Dedifferentiated amniotic fluid mesenchymal stem cell (primary cell): ENCODE results near the gene SRSF10.
"Not testable (repeated sequence)": the region's sequence is repeated elsewhere in the genome, so short reads cannot be mapped to it uniquely, and the experiment has no call there.

ENCODE experiments used
- DNase-seq: peaks from one replicate; pipeline ENCODE4 v3.0.0-alpha.2; 2016; ENCODE audit errors: extremely low spot score

The SRSF10 gene

DNA sequence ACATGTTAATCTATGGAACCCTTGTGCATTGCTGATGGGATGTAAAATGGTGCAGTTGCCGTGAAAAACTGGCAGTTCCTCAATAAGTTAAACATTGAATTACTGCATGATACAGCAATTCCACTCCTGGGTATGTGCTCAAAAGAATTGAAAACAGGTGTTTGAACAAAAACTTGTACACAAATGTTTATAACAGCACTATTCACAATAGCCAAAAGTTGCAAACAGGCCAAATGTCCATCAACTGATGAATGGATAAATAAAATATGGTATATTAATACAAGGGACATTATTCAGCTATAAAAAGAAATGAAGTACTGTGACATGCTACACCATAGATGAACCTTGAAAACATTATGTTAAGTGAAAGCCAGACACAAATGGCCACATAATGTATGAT is 17.7 kb upstream of the SRSF10 start:
- no peak for DNase-seq

DNA sequence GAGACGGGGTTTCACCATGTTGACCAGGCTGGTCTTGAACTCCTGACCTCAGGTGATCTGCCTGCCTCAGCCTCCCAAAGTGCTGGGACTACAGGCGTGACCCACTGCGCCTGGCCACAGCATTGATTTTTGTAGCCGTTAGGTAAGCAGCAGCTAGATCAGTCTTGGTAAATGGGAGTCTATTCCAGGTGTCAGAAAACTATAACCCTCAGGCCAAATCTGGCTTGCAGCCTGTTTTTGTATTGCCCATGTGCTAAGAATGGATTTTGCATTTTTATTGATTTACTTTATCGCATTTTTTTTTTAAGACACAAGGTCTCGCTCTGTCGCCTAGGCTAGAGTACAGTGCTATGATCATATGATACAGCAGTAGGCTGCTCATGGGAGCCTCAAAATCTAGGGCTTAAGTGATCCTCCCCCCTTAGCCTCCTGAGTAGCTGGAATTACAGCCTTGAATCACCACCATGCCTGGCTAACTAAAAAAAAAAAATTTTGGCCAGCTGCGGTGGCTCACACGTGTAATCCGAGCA is 16.6 kb upstream of the SRSF10 start:
- DNase-seq = no peak

GRCh38 chr1:23995431-23995837 is 15.3 kb upstream of the SRSF10 start:
- no peak for DNase-seq

GRCh38 chr1:23992011-23992410 is 11.9 kb upstream of the SRSF10 start:
- DNase-seq = not testable (repeated sequence)

GRCh38 chr1:23989263-23989662 is 9.1 kb upstream of the SRSF10 start:
- DNase-seq = no peak

GRCh38 chr1:23987038-23987437 is 6.9 kb upstream of the SRSF10 start:
- DNase-seq = not testable (repeated sequence)

- DNase-seq = peak; percentile 34
Observed at GRCh38 chr1:23984417-23985186, 4.5 kb upstream of the SRSF10 start.

GRCh38 chr1:23980728-23981070 is 572 bp upstream of the SRSF10 start:
- DNase-seq = no peak

GRCh38 chr1:23979387-23979880 is 693 bp downstream of the SRSF10 start:
- no peak for DNase-seq

GRCh38 chr1:23978805-23979204 is 1.3 kb downstream of the SRSF10 start:
- no peak for DNase-seq

- no peak for DNase-seq
Observed at GRCh38 chr1:23977854-23978191, 2.3 kb downstream of the SRSF10 start.

GRCh38 chr1:23977187-23977853 is 2.8 kb downstream of the SRSF10 start:
- no peak for DNase-seq

- no peak for DNase-seq
Observed at GRCh38 chr1:23967871-23968270, 12.3 kb downstream of the SRSF10 start.

- DNase-seq = no peak
Observed at GRCh38 chr1:23966973-23967493, 13.1 kb downstream of the SRSF10 start.

DNA sequence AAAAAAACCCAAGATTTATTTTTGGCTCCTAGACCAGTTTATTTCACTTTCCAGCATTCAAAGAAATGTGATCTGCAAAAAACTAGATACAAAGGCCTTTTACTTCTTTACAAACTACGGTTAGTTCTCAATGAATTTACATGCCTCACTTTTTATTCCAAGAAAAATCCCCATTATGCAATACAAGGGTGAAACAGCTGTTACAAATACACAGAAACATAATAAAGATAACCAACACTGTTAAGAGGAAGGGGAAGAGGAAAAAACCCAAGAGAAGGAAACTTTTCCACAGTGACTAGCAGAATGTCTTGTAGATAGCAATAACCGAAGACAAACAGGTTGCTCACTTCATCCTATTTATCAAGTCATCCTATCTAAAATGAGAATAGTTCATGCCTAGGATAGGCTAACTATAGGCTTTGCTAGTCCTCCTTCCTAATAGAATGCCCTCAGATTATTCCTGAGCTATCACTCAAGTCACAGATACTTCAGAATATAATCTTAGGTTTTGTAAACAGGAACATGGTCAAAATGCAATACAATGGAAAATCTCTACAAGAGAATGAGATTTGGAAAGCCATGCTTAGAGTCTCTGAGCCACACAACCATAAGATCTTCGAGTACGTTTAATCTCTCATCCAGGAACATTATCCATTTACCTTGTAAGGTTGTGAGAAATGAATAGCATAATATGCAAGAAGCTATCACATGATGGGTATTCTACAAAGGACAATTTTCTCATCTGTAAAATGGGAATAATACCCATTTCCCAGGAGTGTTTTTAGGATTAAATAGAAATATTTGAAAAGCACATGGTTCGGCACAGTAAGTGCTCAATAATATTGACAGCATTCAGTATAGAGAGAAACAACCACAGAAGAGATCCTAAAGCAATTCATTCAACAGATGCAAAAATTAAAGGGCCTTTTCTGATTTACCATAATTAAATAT is 15.1 kb downstream of the SRSF10 start:
- peak; percentile 17 for DNase-seq

DNA sequence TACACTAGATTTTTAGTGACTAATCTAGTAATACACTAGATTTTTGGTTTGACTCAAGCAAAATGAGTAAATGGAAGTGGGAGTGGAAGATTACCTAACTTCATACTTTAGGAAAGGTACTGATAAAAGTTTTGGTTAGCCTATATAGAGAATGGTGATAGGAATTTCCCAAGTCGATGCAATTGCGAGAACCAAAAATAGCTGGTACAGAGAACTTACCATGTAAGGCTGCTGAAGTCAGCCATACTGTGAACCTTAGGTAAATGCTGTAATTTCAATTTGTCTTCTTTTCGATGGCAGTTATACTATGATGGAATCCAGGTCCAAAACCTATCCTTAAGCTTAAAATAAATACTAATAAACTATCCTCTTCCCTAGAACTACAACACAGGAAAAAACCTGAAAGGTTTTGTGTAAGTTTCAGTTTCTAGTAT is 15.9 kb downstream of the SRSF10 start:
- DNase-seq = no peak

- DNase-seq = no peak
Observed at GRCh38 chr1:23963617-23964234, 16.4 kb downstream of the SRSF10 start.

DNA sequence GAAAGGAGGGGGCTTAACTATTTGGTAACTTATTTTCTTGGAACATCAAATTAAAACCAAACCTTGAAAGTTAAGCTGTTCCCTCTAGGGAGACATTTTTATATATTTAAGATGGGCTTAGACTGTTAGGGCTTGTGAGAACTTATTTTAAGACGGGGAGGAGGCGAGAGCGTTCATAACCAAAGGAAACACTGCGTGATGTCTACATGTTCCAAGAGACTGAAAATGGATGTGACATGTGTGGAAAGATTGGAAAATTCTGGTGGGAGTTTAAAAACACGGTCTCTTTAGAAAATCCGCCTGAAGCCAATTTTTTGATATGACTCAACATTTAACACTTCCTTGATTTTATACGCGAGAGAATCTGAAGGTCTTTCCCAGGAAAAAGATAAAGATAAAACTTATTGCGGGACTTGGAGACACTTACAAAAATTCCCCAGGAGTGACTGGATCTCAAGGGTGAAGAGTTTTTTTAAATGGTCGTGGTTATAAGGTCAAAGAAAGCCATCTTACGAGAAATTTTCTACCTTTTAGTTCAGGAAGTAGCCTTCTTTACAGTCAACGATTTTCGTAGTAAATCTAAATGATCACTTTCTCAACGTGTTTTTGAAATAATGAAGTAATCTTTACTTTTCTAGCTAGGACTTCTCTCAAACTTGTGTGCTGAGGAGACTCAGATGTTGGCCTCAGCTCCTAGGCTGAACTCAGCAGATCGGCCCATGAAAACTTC is 19.7 kb downstream of the SRSF10 start:
- peak; percentile 38 for DNase-seq

- peak; percentile 92 for DNase-seq
Observed at GRCh38 chr1:23959461-23960290, 20.5 kb downstream of the SRSF10 start, which contains the start of gene PNRC2. Gene PNRC2 (plus strand): TSS chr1:23959828. CDS start chr1:23961458, 1,630 bp downstream.
